Stimulated activated effector memory CD8-positive, alpha-beta T cell treated with anti-CD3 and anti-CD28 coated beads, Interleukin-12 subunit alpha, Interleukin-12 subunit beta, amount 100 ng/mL, for 72 hours (primary cell): ENCODE results near the gene CNNM1.

ENCODE experiments used
- ATAC-seq: fragments of 150-1000 bp; cut with Tn5 transposase; 2 replicates; pipeline ENCODE4 v1.10.0; 2021
- DNase-seq, 2 donors: peaks; one replicate each; pipeline ENCODE4 v3.0.0; 2021 to 2022; ENCODE audit warnings: low spot score in 2 of 2
- H3K27ac Mint-ChIP-seq: one replicate; pipeline ENCODE4 v1.8.0; 2022; ENCODE audit warnings: mild to moderate bottlenecking, mixed read lengths
- H3K36me3 Mint-ChIP-seq: one replicate; pipeline ENCODE4 v1.8.0; 2022; ENCODE audit warnings: mild to moderate bottlenecking, mixed read lengths
- H3K4me1 Mint-ChIP-seq: one replicate; pipeline ENCODE4 v1.8.0; 2022; ENCODE audit warnings: mixed read lengths
- H3K4me3 Mint-ChIP-seq: one replicate; pipeline ENCODE4 v1.8.0; 2022; ENCODE audit warnings: mild to moderate bottlenecking, mixed read lengths
- H3K9me3 Mint-ChIP-seq: one replicate; pipeline ENCODE4 v1.8.0; 2022; ENCODE audit warnings: mixed read lengths

The CNNM1 gene

GRCh38 chr10:99346247-99346646, 17.1 kb downstream of the CNNM1 start:
- Mint-ChIP-seq H3K36me3 (no peaks in the 10 kb centered on the region), H3K4me3 (no peak overlapping the region), H3K4me1 (no peaks in the 10 kb centered on the region), H3K9me3 (no peaks in the 10 kb centered on the region), H3K27ac (no peak overlapping the region)
- DNase-seq (no peak), ATAC-seq (no peak)

GRCh38 chr10:99347672-99348071, 18.5 kb downstream of the CNNM1 start:
- no peaks in the 10 kb centered on the region for H3K9me3 Mint-ChIP-seq
- H3K4me1 Mint-ChIP-seq: no peaks in the 10 kb centered on the region
- H3K27ac Mint-ChIP-seq: no peak overlapping the region
- no peak overlapping the region for H3K4me3 Mint-ChIP-seq
- DNase-seq (no peak), ATAC-seq (no peak)
- no peaks in the 10 kb centered on the region for H3K36me3 Mint-ChIP-seq

- no peak overlapping the region for H3K27ac Mint-ChIP-seq
- no peak for ATAC-seq
Measured at GRCh38 chr10:99353182-99353581, 24.0 kb downstream of the CNNM1 start.

GRCh38 chr10:99357691-99358090, 28.5 kb downstream of the CNNM1 start:
- no peak overlapping the region for H3K4me3 Mint-ChIP-seq
- DNase-seq (no peak), ATAC-seq (no peak)
- H3K36me3 Mint-ChIP-seq: no peaks in the 10 kb centered on the region
- no peaks in the 10 kb centered on the region for H3K9me3 Mint-ChIP-seq
- no peak overlapping the region for H3K27ac Mint-ChIP-seq
- H3K4me1 Mint-ChIP-seq: no peaks in the 10 kb centered on the region

More at GRCh38 chr10:99353182-99353581, 24.0 kb downstream of the CNNM1 start:
- H3K36me3 Mint-ChIP-seq: no peaks in the 10 kb centered on the region
- no peaks in the 10 kb centered on the region for H3K9me3 Mint-ChIP-seq
- H3K4me3 Mint-ChIP-seq: no peak overlapping the region
- no peaks in the 10 kb centered on the region for H3K4me1 Mint-ChIP-seq
- DNase-seq: no peak

GRCh38 chr10:99358101-99358500, 28.9 kb downstream of the CNNM1 start:
- no peak for ATAC-seq
- no peaks in the 10 kb centered on the region for H3K4me1 Mint-ChIP-seq
- H3K9me3 Mint-ChIP-seq: no peaks in the 10 kb centered on the region
- H3K27ac Mint-ChIP-seq: no peak overlapping the region
- no peaks in the 10 kb centered on the region for H3K36me3 Mint-ChIP-seq
- H3K4me3 Mint-ChIP-seq: no peak overlapping the region
- no peak for DNase-seq

- ATAC-seq (no peak), DNase-seq (no peak)
- Mint-ChIP-seq H3K36me3 (no peaks in the 10 kb centered on the region), H3K9me3 (no peaks in the 10 kb centered on the region), H3K4me3 (no peak overlapping the region), H3K27ac (no peak overlapping the region), H3K4me1 (no peaks in the 10 kb centered on the region)
Measured at GRCh38 chr10:99360934-99361333, 31.8 kb downstream of the CNNM1 start.

GRCh38 chr10:99364125-99364524, 35.0 kb downstream of the CNNM1 start:
- Mint-ChIP-seq H3K27ac (no peak overlapping the region), H3K9me3 (no peaks in the 10 kb centered on the region), H3K4me1 (no peaks in the 10 kb centered on the region), H3K36me3 (no peaks in the 10 kb centered on the region), H3K4me3 (no peak overlapping the region)
- no peak for DNase-seq
- no peak for ATAC-seq

- Mint-ChIP-seq H3K9me3 (no peaks in the 10 kb centered on the region), H3K4me1 (no peaks in the 10 kb centered on the region), H3K4me3 (no peak overlapping the region), H3K27ac (no peak overlapping the region), H3K36me3 (no peaks in the 10 kb centered on the region)
- ATAC-seq (peak; percentile 9), DNase-seq (no peak)
Measured at GRCh38 chr10:99365311-99365710, 36.2 kb downstream of the CNNM1 start.

GRCh38 chr10:99365736-99366135, 36.6 kb downstream of the CNNM1 start:
- Mint-ChIP-seq H3K27ac (no peak overlapping the region), H3K4me1 (no peaks in the 10 kb centered on the region), H3K36me3 (no peaks in the 10 kb centered on the region), H3K4me3 (no peak overlapping the region), H3K9me3 (no peaks in the 10 kb centered on the region)
- DNase-seq (no peak), ATAC-seq (no peak)

- Mint-ChIP-seq H3K4me1 (peaks cover 6% of the 10 kb centered on the region), H3K36me3 (no peaks in the 10 kb centered on the region), H3K27ac (no peak overlapping the region), H3K9me3 (no peaks in the 10 kb centered on the region), H3K4me3 (no peak overlapping the region)
- ATAC-seq (no peak), DNase-seq (no peak)
Measured at GRCh38 chr10:99366666-99367065, 37.5 kb downstream of the CNNM1 start.

- Mint-ChIP-seq H3K36me3 (no peaks in the 10 kb centered on the region), H3K4me1 (peaks cover 6% of the 10 kb centered on the region), H3K27ac (no peak overlapping the region), H3K4me3 (no peak overlapping the region), H3K9me3 (no peaks in the 10 kb centered on the region)
- ATAC-seq (no peak), DNase-seq (no peak)
Measured at GRCh38 chr10:99368646-99369045, 39.5 kb downstream of the CNNM1 start.

- ATAC-seq (no peak), DNase-seq (no peak)
- no peak overlapping the region for H3K27ac Mint-ChIP-seq
- no peaks in the 10 kb centered on the region for H3K9me3 Mint-ChIP-seq
- H3K4me3 Mint-ChIP-seq: no peak overlapping the region
- H3K4me1 Mint-ChIP-seq: peaks cover 6% of the 10 kb centered on the region
- H3K36me3 Mint-ChIP-seq: no peaks in the 10 kb centered on the region
Measured at GRCh38 chr10:99369126-99369525, 40.0 kb downstream of the CNNM1 start.

GRCh38 chr10:99369551-99369950, 40.4 kb downstream of the CNNM1 start:
- Mint-ChIP-seq H3K4me1 (peaks cover 6% of the 10 kb centered on the region), H3K9me3 (no peaks in the 10 kb centered on the region), H3K4me3 (no peak overlapping the region), H3K27ac (no peak overlapping the region), H3K36me3 (no peaks in the 10 kb centered on the region)
- ATAC-seq: no peak
- DNase-seq: no peak

- H3K4me3 Mint-ChIP-seq: no peak overlapping the region
- H3K9me3 Mint-ChIP-seq: no peaks in the 10 kb centered on the region
- peaks cover 6% of the 10 kb centered on the region for H3K4me1 Mint-ChIP-seq
- ATAC-seq (no peak), DNase-seq (no peak)
- H3K27ac Mint-ChIP-seq: no peak overlapping the region
- no peaks in the 10 kb centered on the region for H3K36me3 Mint-ChIP-seq
Measured at GRCh38 chr10:99370993-99371392, 41.8 kb downstream of the CNNM1 start.

- no peak overlapping the region for H3K4me3 Mint-ChIP-seq
- no peak for DNase-seq
- ATAC-seq: no peak
- H3K4me1 Mint-ChIP-seq: peaks cover 6% of the 10 kb centered on the region
- no peaks in the 10 kb centered on the region for H3K9me3 Mint-ChIP-seq
- H3K36me3 Mint-ChIP-seq: no peaks in the 10 kb centered on the region
- H3K27ac Mint-ChIP-seq: no peak overlapping the region
Measured at GRCh38 chr10:99372546-99373271, 43.6 kb downstream of the CNNM1 start.

GRCh38 chr10:99374526-99374925, 45.4 kb downstream of the CNNM1 start:
- DNase-seq (no peak), ATAC-seq (no peak)
- no peaks in the 10 kb centered on the region for H3K9me3 Mint-ChIP-seq
- no peak overlapping the region for H3K4me3 Mint-ChIP-seq
- no peaks in the 10 kb centered on the region for H3K36me3 Mint-ChIP-seq
- H3K4me1 Mint-ChIP-seq: peaks cover 6% of the 10 kb centered on the region
- H3K27ac Mint-ChIP-seq: no peak overlapping the region

GRCh38 chr10:99374972-99375371, 45.8 kb downstream of the CNNM1 start:
- Mint-ChIP-seq H3K36me3 (no peaks in the 10 kb centered on the region), H3K9me3 (no peaks in the 10 kb centered on the region), H3K4me3 (no peak overlapping the region), H3K4me1 (peaks cover 6% of the 10 kb centered on the region), H3K27ac (no peak overlapping the region)
- DNase-seq: no peak
- ATAC-seq: no peak
